ENCODE results near the gene FAM83D. TPM values are rescaled to one million over a fixed set of nuclear protein-coding genes. Genes with fewer than 3 reads are reported as not detected.

FAM83D gene
- total RNA-seq, 1 experiment from 2014 or later: 48.1 TPM

GRCh38 chr20:38877483-38877882, 48.7 kb upstream of the FAM83D start:
- Histone ChIP-seq H2BK15ac (ENCODE audit: low read depth, low read length) (no peak overlapping the region), H3K23me2 (ENCODE audit: insufficient read length, low read depth, low read length, poor library complexity, severe bottlenecking) (no peaks in the 10 kb centered on the region), H3K9ac (ENCODE audit: extremely low read depth, insufficient read length, low read length) (no peak overlapping the region), H4K8ac (replicated peaks; ENCODE audit: insufficient read length, low read depth, low read length) (no peak overlapping the region), H3K23ac (ENCODE audit: insufficient read length, low read depth, low read length) (no peak overlapping the region), H2AK5ac (ENCODE audit: insufficient read length, low read length) (no peak overlapping the region), H2BK20ac (ENCODE audit: low read depth, low read length, poor library complexity, severe bottlenecking) (no peak overlapping the region), H3K14ac (ENCODE audit: insufficient read depth, low read length) (no peak overlapping the region), H2BK12ac (ENCODE audit: insufficient read length, low read depth, low read length) (no peak overlapping the region), H2AFZ (ENCODE audit: low read length) (no peak overlapping the region), H2BK120ac (ENCODE audit: low read depth, low read length, poor library complexity, severe bottlenecking) (no peak overlapping the region), H3K79me2 (ENCODE audit: insufficient read depth, low read length) (no peaks in the 10 kb centered on the region), H4K5ac (ENCODE audit: insufficient read length, low read depth, low read length) (no peak overlapping the region), H3K27ac (ENCODE audit: insufficient read length, low read depth, low read length) (no peak overlapping the region), H3K79me1 (ENCODE audit: insufficient read depth, low read depth, low read length, poor library complexity, severe bottlenecking) (no peaks in the 10 kb centered on the region), H3K4me1 (ENCODE audit: insufficient read depth, low read length) (no peaks in the 10 kb centered on the region; the same call in 1 of the 2 replicates), H4K91ac (ENCODE audit: insufficient read length, low read depth, low read length) (no peak overlapping the region), H3K18ac (ENCODE audit: insufficient read length, low read depth, low read length) (no peak overlapping the region), H3K9me3 (ENCODE audit: control insufficient read depth, low read depth, low read length) (no peaks in the 10 kb centered on the region), H3K27me3 (ENCODE audit: insufficient read depth, low read length) (no peaks in the 10 kb centered on the region), H3T11ph (ENCODE audit: low read length) (no peak overlapping the region), H3K4me2 (ENCODE audit: insufficient read depth, insufficient read length, low read length) (no peak overlapping the region), H3K56ac (ENCODE audit: insufficient read length, low read depth, low read length) (no peak overlapping the region), H4K20me1 (ENCODE audit: control insufficient read depth, insufficient read depth, insufficient read length) (no peaks in the 10 kb centered on the region), H3K4ac (ENCODE audit: low read depth, low read length) (no peak overlapping the region), H2BK5ac (ENCODE audit: insufficient read length, low read length) (no peak overlapping the region)
- Mint-ChIP-seq H3K4me3 (no peak overlapping the region), H3K4me1 (peaks cover 15 to 18% of the 10 kb centered on the region in 2 experiments), H3K27ac (no peak overlapping the region), H3K27me3 (ENCODE audit: low read depth) (no peaks in the 10 kb centered on the region), H3K36me3 (ENCODE audit: insufficient read depth in 1 of 3, low read depth in 3 of 3) (no peaks in the 10 kb centered on the region), H3K9me3 (no peaks in the 10 kb centered on the region; a peak in 1 of 5 replicates)
- DNase-seq: no peak
- WGBS (ENCODE audit: extremely low coverage, insufficient read length, low lambda C conversion rate): no CpG with 5 or more reads among the region's 6 CpGs
- no peak for TF ChIP-seq CTCF (conservative IDR thresholded peaks at IDR 0.05)
